KG1 (cell line): ENCODE measurements around the gene ARHGEF12.

Experiments
- DNase-seq: peaks from one replicate; lab custom pipeline; 2025; lab: John Stamatoyannopoulos, UW

Gene ARHGEF12

DNA sequence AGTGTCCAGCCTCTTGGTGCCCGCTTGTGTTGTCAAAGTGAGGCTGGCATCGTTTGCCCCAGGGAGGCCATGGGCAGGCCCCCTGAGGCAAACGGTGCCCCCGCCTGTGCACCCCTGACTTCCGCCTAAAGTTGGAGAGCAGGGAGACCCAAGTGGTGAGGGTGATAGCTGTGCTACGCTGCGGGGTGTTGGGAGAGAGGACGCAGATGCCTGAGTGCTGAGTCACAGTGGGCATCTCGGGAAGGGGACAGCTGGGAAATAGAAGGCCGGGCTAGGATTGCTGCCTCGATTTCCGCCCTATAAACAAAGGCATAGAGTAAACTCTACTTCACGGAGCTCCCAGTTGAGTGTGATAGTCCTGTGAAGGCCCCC is 181.2 kb downstream of the ARHGEF12 start:
- no peak for DNase-seq

DNA sequence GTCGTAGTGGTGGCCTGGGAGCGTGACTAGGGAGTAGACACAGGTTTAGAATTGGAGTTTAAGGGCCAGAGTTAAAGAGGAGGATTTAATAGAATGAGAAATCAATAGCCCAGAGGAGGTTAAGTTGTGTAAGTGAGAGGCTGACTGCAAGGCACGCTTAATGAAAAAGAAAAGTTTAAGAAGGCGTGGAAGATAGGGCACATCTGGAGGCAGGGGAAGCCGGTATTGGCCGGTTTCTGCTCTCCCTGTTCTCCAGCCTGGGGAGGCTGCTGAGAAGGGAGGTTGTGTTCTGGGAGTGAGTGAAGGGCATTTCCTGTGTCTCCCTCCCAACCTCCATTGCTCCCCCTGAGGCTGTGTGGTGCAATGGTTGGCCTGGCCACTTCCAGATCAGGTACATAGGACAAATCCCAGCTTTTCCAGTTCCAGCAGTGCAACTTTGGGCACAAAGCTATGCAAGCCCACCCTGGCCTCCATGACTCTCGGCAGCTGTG is 181.6 kb downstream of the ARHGEF12 start:
- no peak for DNase-seq

DNA sequence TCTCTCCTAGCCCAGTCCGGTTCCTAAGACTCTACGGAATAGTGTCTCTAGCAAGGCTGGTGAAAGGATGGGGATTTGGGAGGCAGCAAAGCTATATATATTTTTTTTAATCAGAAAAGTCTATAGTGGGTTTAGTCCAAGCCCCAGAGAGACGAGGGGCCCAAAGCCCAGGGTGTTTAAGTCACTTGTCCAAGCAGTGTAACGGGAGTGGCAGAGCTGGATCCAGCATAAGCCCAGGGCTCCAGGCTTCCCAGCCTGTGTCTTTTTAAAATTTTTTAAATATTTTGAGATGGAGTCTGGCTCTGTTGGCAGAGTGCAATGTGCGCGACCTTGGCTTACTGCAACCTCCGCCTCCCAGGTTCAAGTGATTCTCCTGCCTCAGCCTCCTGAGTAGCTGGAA is 182.1 kb downstream of the ARHGEF12 start:
- DNase-seq, result no peak

DNA sequence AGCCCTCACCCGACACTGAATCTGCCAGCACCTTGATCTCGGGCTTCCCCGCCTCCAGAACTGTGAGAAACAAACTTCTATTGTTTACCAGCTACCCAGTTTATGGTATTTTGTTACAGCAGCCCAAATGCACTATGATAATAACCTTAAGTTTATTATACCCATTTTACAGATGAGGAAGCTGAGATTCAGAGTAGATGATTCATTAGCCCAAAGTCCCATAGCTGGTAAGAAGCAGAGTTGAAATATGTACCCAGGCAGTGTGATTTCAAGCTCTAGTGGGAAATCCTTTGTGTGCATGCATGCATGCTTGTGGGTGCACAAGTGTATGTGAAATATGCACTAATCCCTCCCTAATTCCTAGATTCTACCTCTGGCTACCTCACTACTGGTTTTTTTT is 183.3 kb downstream of the ARHGEF12 start:
- no peak for DNase-seq

DNA sequence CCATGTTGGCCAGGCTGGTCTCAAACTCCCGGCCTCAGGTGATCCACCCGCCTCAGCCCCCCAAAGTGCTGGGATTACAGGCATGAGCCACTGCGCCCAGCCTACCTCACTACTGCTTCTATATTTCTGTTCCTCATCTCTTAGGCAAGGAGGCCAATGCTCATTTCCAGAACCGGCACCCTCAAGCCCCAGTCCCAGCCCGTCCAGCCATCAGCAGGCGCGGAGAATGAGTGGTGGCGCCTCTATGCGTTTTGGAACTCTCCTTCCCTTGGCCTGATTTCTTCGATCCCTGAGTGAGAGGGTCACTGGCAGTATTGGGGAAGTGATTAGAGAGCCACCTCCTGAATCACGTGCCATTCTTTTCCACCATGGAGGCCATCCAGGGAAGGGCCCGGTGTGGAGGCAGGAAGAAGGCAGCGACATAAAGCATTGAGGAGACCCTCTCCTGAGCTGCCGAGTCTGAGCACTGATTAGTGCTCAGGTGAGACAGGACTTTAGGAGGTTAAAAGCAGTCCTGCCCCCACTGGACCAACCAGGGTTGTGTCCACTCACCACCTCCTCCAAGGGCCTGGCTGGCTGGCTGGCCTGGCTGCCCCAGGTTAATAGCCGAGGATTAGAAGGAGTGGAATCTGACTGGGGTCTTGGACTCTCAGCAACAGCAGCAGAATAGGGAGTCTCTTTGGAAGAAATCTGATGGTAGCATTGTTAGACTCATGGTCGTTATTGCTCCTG is 184.0 kb downstream of the ARHGEF12 start:
- DNase-seq, result no peak

DNA sequence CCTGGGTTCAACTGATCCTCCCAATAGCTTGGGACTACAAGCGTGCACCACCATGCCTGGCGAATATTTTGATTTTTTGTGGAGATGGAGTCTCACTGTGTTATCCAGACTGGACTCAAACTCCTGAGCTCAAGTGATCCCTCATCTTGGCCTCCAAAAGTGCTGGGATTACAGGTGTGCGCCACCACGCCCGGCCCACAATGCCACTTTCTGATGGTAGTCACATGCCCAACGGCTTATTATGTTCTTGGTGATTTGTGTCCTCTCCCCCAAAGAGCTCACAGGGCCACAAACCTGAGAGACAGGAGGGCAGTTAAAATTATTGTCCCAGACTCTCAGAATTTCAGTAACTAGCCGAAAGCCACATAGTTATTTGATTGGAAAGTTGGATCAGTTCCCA is 185.0 kb downstream of the ARHGEF12 start:
- DNase-seq, result no peak

DNA sequence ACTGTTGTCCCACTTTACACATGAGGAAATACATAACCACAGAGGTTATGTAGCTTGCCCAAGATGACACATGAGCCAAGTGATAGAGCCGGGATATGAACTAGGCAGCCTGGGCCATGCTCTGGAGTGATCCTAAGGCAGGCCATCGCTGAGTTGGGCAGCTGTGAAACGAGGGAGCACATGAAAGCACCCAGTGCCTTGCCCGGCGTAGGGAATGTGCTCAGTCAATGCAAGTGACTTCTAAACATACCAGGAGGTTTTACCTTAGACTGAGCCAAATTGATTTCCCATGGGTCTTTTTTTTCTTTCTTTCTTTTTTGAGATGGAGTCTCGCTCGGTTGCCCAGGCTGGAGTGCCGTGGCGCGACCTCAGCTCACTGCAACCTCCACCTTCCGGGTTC is 185.8 kb downstream of the ARHGEF12 start:
- DNase-seq, result no peak

DNA sequence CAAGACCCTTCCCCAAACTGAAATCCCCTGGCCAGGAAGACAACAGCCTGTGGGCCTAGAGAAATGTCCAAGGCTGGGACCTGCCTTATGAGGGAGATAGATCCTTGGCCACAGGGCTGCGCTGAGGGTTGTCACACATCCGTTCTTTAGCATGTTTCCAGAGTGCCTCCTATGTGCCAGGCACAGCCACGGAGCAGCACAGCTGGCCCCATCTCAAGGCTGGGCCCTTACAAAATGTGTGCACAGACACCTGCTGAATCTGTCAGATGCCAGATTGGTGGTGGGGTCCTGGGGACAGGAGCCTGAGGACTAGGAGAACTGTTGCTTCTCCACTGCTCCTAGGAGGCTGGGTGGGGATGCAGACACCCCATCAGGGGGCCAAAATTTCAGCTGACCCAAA is 186.5 kb downstream of the ARHGEF12 start:
- no peak for DNase-seq

DNA sequence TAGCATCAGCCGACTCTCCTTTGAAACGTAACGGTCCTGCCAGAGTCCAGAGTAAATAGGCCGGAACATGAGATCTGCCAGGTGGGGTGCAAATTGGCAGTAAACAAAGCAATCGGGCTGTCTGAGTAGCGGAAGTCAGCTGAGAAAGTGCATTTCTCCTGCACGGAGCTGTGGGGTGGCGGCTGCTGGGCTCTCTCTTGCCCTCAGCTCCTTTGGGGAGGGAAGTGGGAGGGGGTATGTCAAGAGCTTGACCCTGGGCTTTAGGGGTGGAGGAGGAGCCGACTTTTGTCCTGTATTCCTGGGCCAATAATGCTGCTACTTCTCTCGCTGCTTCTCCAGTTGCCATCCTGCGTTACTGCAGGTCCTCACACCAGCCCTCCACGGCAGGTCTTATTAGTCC is 187.0 kb downstream of the ARHGEF12 start:
- DNase-seq, result no peak

DNA sequence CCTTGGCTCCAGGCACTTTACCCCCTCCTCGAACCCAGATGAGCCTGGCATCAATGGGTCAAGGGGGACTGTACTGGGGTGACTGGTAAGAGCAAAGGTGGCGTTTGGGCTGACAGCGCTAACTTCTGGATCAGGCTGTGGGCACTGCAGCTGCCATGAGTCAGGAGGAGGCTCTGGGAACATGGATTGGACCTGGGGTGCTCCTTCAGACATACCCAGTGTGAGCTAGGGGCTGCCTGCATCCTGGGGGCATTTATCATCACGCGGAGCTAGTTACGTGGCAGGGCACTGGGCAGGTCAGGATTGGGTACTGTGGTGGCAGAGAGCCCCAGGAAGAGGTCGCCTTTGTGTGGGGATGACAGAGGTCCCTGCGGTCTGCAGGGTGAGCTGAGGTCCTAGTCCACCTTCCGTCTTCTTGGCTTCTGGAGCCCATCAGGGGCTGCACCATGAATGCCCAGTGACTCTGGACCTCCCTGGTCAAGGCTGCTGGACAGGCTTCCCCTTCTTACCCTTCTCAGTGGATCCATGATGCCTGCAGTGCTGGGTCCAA is 188.4 kb downstream of the ARHGEF12 start:
- no peak for DNase-seq

DNA sequence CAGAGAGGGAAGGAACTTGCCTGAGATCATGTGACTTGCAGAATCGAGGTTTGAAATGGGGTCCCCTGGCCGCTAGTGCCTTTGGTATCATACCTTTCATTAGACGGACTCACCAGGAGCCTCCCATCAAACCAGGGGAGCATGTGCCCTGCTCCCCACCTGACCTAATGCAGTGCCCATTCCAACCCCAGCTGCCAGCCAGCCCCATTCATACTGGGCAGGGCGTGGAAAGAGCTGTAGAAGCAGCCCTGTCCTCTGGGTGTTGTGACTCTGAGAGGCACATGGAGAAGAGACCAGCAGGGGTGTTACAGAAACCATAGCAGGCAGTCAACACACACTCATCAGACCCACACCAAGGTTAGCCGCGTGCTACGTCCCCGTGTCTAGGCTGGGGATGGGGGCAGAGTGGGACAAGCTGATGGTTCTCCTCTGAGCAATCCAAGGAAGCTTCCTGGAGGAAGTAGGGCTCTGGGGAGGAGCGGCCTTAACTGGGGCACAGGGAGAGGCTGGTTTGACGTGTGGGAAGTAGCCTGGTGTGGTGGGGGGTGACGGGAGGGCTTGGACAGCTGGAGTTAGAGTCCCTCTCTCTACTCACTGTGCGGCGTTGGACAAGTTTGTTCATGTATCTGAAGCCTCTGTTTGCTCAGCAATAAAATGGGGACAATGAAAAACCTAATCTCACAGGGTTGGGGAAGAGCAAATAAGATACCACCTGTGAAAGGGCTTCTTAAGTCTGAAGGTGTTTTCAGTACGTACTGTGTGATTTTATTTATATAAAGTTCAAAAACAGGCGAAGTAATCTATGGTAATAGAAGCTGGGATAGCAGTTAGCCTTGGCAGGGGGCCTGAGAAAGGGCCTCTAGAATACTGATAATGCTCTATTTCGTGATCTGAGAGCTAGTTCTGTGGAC is 189.3 kb downstream of the ARHGEF12 start:
- no peak for DNase-seq

DNA sequence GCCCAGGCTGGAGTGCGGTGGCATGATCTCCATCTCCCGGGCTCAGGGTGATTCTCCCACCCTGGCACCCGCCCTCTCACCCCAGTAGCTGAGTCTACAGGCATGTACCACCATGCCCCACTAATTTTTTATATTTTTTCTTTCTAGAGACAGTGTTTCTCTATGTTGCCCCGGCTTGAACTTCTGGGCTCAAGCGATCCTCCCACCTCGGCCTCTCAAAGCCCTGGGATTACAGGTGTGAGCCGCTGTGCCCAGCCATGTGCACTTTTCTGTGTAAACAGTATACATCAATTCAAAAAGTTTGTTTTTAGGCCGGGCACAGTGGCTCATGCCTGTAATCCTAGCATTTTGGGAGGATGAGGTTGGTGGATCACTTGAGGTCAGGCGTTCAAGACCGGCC is 190.0 kb downstream of the ARHGEF12 start:
- DNase-seq, result no peak

DNA sequence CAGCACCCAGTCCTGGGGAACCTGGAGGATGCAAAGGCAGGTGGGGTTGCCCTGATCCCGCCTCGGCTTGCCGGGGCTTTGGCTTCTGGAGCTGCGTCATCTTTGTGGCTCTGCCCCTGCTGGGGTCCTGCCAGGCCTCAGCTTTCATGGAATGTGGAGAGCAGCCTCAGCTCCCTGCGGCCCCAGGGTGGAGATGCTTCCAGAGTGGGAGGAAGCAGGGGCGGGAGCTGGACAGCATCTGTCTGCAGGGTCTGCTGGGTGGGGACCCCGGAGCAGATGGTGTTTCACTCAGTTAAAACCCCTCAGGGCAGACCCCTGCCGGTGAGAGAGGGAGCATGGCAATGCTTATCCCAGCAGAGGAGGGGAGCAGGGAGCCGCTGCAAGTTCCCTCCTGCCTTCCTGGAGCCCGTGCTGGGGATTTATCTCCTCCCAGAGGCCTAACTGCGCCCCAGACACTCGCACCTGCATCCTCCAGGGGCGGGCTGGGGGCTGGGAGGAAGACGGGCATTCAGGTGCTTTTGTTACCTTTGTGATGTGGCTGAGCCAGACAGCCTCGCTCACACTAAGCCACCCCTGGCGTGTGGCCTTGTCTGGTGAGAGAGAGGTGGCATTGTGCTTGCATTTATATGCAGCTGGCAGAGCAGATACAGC is 191.0 kb downstream of the ARHGEF12 start:
- no peak for DNase-seq

DNA sequence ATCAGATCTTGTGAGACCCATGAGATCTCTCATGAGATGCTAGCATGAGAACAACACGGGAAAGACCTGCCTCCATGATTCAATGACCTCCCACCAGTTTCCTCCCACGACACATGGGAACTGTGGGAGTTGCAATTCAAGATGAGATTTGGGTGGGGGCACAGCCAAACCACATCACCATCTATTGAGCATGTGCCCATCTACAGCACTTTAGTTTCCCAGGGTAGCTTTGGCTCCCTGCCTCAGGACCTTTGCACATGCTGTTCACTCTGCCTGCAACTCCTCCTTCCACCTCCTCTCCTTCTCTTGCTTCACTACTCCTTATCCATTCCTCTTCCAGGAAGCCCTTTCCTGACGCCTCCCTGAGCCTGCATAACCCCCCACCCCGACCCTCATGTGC is 192.5 kb downstream of the ARHGEF12 start:
- DNase-seq, result no peak

DNA sequence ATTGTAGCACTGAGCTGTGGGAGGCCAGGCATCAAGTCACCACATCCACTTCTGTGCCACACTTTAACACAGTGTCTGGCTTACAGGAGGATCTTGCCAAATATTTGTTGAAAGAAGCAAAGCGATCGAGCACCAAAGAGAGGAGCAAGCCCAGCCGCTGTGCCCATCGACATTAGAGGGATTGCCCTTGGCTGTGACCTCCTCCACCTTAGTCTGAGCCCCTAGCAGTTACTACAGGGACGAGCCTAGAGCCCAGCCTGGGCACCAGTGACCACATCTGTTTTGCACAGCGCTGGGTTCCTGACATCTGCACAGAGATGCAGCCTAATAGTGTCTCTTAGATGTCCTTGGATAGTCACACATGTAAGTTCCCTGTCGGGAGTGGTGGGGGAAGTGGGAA is 193.0 kb downstream of the ARHGEF12 start:
- DNase-seq, result no peak

DNA sequence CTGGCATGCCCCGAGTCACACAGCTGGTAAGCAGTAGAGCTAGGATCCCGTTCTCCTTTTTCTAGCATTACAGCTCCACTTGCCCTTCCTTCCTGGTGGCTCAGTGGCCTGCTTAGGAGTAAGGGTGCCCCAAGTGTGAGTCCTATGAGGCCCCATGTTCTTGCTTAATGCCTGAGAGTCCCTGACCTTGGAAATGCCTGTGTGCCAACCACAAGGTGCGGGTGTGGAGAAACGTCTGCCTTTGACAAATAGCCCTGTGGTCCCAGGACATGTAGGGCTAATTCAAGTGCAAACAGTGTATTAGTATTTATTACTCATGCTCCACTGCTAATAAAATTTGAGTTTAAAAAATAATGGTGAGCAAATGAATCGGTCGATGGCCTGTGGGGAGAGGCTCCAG is 193.7 kb downstream of the ARHGEF12 start:
- no peak for DNase-seq

DNA sequence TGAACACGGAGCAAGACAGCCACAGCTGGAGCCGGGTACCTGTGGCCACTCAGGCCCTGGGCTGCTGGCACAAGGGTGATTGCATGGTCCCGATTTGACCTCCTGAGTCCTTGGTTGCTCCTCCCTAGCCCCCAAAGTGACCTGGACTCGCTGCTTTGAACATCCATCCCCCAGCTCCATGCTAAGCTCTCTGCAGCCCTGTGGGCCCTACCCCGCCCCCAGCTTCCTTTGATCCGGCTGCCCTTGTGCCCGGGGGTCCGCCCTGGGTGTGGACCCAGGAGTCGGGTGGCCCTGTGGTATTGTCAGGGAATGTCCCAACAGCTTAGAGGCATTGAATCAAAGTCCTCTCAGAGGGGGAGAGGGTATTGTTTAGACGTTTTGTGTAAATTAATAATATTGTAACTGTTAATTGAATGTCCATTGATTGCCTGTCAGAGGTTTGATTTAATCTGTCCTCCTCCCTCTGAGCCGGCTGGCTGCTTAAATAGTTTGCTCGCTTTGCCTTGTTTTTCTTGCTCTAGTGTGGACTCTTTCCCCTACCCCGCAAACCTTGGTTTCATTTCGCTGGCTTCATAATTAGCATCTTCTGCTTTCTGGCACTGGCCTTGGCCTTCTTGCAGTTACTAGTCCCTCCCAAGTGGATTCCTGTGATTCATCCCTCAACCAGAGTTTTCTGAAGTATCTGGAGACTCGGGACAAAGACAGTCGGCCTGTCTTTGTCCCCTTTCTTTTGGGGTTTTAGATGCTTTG is 196.0 kb downstream of the ARHGEF12 start:
- DNase-seq, result no peak

DNA sequence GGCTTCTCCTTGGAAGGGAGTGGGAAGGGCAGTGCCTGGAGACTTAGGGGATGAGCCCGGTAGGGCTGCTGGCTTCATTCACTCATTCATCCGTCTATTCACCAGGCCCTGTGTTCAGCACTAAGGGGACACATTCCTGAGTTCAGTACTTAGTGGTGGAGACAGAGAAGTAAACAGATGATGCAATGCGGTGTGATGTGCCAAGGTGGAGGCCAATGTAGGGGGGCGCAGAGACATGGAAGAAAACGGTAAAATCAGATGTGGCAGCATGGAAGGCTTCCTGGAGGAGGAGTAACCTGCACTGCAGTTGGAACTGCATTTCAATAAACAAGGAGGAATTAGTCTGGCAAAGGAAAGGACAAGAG is 196.6 kb downstream of the ARHGEF12 start:
- DNase-seq, result no peak

DNA sequence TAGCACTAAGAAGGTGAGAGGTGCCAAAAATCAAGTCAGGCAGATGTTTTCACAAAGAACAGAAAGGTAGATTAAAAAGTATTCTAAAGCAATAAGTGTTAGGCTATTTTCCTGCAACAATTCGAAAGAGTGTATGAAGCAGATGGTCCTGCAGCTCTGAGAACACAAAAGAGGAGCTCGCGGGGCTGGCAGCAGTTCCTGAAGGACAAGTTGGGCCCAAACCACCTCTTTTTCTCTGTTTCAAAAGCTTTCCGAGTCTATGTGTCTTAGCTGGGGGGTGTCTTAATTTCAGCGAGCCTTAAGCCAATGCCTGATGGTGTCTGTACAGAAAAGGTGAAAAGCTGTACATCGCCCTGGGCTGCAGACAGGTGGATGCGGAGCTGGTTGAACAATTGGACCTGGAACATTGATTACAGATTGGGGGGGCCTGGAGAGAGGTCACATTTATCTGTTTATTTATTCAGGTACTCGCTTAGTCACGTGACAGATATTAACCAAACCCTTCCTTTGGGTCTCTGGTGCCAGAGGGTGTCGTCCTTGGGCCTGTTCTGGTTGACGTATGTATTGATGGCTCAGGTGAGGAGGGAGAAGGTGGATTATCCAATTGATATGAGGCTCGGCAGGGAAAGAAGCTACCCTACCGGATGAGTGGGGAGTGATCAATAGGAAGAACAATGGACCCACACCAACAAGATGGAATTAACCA is 200.0 kb downstream of the ARHGEF12 start:
- no peak for DNase-seq

DNA sequence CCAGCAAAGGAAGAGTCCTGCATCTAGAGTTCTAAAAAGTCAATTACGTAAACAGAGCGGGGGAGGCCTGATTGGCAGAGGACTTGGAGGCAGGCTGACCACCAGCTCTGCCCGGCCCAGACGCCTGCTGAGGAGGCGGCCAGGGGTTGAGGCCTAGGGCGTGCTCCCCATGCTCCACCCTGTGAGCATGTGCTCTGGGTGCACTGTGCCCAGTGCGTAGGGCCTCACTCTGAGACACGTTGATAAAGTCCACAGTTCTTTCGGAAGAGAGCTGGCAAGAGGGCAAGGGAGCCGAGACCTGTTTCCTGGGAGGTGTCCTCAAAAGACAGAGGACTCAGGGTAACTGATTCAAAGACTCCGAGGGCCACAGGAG is 200.6 kb downstream of the ARHGEF12 start:
- no peak for DNase-seq

DNA sequence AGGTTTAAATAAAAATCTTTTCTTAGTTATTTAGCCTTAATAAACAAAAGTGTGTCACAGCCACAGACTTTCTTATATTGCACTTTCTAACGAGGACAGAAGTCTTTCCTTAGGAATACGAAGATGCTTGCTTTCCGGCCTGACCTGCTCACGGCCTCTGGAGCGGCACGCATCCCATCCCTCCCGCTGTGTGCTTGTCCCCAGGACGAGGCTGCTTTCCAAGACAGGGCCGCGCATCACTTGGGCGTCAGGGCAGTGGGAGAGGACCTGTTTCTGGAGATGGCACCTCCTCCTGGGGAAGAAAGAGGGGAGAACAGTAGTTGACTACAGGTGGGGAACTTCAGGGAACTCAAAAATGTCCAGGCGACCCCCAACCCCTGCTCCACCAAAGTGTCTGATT is 201.8 kb downstream of the ARHGEF12 start:
- no peak for DNase-seq
